Right kidney (tissue), 9 donors: ENCODE data around the gene RAB34.

Experiments used
- DNase-seq: peaks from one replicate; pipeline ENCODE4 v3.0.0-alpha.2; 2016
- long read RNA-seq, 8 donors: transcript quantifications; one replicate each; lab custom pipeline, GENCODE V29; 2026

The RAB34 gene
- long read RNA-seq, donor 1, transcript RAB34-210 (11 exons, 863 nt) = minor isoform, 7 of 116 reads
- long read RNA-seq, donor 1, transcript RAB34-204 (10 exons, 1,766 nt) = major isoform, 28 of 116 reads
- long read RNA-seq, donor 1, transcript RAB34-203 (10 exons, 1,597 nt) = minor isoform, 9 of 116 reads
- long read RNA-seq, donor 1, partial matches to known transcripts = 68 of 116 reads
- long read RNA-seq, donor 1, other reads (novel, unspliced or antisense) = 0 of 116 reads
- long read RNA-seq, donor 2, transcript RAB34-204 (10 exons, 1,766 nt) = major isoform, 22 of 3,098 reads
- long read RNA-seq, donor 2, transcript RAB34-203 (10 exons, 1,597 nt) = minor isoform, 5 of 3,098 reads
- long read RNA-seq, donor 2, transcript RAB34-201 (11 exons, 1,592 nt) = minor isoform, 5 of 3,098 reads
- long read RNA-seq, donor 2, partial matches to known transcripts = 1,280 of 3,098 reads
- long read RNA-seq, donor 2, other reads (novel, unspliced or antisense) = 1,782 of 3,098 reads
- long read RNA-seq, donor 3, transcript RAB34-204 (10 exons, 1,766 nt) = major isoform, 14 of 51 reads
- long read RNA-seq, donor 3, partial matches to known transcripts = 30 of 51 reads
- long read RNA-seq, donor 3, other reads (novel, unspliced or antisense) = 0 of 51 reads
- long read RNA-seq, donor 4, transcript RAB34-204 (10 exons, 1,766 nt) = major isoform, 12 of 2,461 reads
- long read RNA-seq, donor 4, partial matches to known transcripts = 986 of 2,461 reads
- long read RNA-seq, donor 4, other reads (novel, unspliced or antisense) = 1,456 of 2,461 reads
- long read RNA-seq, donor 5, transcript RAB34-204 (10 exons, 1,766 nt) = major isoform, 27 of 97 reads
- long read RNA-seq, donor 5, transcript RAB34-203 (10 exons, 1,597 nt) = minor isoform, 7 of 97 reads
- long read RNA-seq, donor 5, transcript RAB34-201 (11 exons, 1,592 nt) = minor isoform, 6 of 97 reads
- long read RNA-seq, donor 5, partial matches to known transcripts = 53 of 97 reads
- long read RNA-seq, donor 5, other reads (novel, unspliced or antisense) = 0 of 97 reads
- long read RNA-seq, donor 6, transcript RAB34-204 (10 exons, 1,766 nt) = major isoform, 21 of 74 reads
- long read RNA-seq, donor 6, transcript RAB34-203 (10 exons, 1,597 nt) = minor isoform, 6 of 74 reads
- long read RNA-seq, donor 6, partial matches to known transcripts = 41 of 74 reads
- long read RNA-seq, donor 6, other reads (novel, unspliced or antisense) = 0 of 74 reads
- long read RNA-seq, donor 7 = 0 reads
- long read RNA-seq, donor 8, transcript RAB34-201 (11 exons, 1,592 nt) = minor isoform, 8 of 71 reads
- long read RNA-seq, donor 8, transcript RAB34-204 (10 exons, 1,766 nt) = major isoform, 22 of 71 reads
- long read RNA-seq, donor 8, partial matches to known transcripts = 35 of 71 reads
- long read RNA-seq, donor 8, other reads (novel, unspliced or antisense) = 0 of 71 reads

DNA sequence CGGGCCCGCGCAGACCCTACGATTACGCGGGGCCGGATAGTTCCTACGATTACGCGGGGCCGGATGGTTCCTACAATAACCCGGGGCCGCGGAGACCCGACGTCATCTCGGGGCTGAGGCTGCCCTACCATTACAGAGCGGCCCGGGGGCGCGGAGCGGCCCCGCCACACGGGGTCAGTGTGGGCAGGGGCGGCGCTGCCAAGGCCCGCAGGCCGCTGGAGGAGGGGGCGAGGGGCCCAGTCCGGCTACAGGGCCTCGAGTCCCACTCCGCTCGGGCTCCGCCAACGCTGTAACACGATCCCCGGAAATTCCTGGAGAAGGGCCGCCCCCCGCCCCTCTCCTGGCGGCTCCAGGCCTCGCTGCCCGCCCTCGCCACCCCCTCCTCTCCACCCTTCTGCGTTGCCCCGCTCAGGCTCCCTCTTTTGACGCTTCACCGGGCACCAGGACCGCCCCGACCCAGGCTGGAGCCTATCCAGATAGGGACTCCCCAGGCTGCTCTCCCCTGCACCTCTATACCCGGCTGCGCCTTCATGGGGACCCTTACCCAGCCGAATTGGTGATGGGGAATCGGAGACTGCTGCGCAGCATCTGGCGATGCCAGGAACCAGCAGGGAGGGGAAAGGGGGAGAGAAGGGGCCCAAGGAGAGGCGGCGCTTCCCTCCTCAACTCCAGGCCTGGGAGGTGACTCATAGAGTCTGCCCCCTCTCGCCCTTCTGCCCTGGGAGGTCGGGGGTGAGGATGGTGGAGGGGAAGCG is at the start of gene RAB34:
TSS of gene RAB34 (minus strand) at position 291 of the 755 bp plus-strand sequence. CDS start 602 bp downstream, outside the sequence.
- peak; percentile 95 for DNase-seq

DNA sequence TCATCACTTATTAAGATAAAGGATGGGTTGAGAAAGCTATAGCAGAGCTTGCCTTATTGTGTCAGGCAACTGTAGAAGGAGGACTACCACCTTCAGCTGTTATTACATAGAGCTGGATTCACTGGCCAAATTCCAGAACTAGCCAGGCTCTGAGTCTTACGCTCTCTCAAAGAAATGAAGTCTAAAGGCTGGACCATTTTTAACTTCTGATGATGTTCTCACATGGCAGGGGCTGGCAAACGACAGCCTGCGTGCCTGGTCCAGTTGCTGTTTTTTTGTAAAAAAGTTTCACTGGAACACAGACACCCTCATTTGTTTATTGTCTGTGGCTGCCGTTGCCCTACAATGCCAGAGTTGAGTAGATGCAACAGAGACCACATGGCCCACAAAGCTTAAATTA is 47.4 kb upstream of the RAB34 start:
- no peak for DNase-seq

DNA sequence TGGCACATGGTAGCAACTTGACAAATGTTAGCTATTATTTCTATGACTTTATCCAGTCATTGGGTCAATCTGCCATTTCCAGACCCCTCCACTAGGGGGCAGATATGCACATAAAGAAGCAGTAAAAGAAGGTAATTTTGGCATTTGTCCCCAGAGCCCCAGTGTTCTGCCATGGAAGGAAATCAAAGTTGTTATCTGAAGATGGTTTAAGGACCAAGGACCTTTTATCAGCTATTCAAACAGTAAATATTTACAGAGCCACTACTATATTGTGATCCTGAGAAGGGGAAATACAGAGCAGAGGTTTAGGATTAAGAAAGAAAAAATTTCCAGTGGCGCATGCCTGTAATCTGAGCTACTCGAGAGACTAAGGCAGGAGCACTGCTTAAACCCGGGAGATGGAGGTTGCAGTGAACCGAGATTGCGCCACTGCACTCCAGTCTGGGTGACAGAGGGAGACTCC is 46.2 kb upstream of the RAB34 start:
- no peak for DNase-seq

DNA sequence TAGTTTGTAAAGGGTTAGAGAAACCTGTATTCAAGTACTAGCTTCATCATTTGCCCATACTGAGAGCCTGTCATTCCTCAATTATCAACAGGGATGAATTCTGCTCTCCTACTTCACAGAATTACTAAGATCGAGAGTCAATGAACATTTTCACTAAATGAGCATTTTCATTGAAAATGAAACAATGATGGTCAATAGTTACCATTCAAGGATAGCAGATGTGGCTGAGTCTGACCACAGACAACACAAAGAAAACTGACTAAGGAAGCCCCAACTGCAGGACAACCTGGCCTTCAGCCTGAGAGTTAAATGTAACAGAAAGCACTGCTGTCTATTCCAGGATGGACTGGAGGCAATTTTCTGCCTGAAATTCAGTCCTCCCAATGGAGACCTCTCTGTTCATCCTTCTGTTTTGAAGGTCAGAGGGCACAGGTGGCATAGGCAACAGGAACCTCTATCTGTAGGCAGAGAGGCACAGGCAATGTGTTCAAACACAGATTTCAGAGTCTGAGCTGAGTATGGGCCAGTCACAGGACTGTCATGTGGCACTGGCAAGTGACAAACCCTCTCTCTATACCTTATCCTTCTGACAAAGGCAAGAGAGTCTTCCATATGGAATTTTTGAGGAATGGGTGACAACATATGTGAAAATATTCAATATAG is 45.6 kb upstream of the RAB34 start:
- no peak for DNase-seq

DNA sequence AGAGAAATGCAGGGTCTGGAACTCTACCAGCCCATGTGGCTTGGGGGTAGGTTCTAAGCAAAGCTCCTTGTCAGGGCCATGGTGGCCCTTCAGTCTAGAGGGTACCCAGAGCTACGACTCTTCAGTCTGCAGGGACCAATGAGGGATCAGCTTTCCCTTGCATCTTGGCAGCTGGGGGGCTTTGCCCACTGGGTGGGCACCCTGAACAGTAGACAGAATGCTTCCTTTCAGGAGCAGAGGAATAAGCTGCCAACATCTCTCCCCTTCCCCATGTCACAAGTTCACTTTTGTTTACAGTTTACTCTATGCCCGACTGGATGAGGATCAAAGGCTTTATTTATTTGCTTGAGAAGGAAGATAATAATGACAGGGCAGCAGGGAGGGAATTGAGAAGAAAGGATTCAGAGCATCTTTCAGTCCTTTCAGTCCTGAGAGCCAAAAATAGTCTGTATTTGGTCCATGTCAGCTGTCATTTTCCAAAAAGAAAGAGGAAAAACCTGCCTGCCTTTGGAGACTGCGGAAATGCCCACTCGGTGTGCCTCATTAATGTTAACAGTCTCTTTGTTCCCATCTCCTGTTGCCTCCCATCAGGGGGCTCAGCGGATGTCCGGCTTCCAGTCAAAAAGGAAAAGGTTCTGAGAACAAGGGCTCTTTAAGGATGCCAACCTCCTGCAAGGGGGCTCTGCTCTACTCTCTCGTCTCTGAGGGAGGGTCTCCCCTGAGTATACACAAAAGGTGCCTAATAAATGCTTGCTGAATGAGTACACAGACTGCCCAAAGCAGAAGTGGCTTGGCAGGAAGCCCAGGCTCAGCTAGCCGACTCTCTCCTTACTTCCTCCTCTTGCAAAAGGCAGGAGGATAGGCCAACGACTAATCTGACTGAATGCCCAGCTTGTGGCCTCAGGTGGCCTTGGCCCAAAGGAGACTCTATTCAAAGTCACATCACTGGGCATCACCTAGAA is 43.2 kb upstream of the RAB34 start:
- DNase-seq = no peak

GRCh38 chr17:28759256-28759865 is 41.7 kb upstream of the RAB34 start:
- DNase-seq = no peak

DNA sequence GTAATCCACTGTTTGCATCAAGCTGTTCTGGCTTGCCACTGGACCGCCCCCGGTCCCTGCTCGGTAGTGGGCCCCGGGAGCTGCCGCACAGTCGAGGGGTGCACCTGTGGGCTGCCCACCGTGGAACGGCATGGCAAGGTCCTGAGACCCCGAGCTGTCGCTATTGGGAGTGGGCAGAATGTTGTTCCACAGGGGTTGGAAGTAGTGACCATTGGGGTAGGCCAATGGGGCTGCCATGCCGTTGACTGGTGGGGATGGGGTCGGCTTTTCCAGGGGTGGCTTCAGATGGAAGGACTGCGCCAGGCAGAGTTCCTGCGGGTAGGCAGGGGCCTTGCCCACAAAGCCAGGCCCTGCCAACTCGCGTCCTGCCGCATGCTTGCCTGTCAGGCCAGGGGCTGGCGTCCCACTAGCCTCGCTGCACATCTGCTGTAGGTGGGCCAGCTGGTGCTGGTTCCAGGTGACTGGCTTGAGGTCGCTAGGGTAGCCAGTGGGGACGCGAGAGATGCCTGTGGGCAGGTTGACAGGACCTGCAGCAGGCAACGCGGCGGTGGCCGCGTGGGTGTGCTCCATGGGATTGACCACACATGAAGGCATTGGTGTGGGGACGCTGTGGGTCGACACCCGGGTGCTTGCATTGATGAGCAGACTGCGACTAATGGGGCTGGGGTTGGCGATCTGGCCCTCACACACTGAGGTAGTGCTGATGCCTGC is 40.9 kb upstream of the RAB34 start:
- DNase-seq = no peak

GRCh38 chr17:28756049-28756804 is 38.6 kb upstream of the RAB34 start:
- DNase-seq = no peak

DNA sequence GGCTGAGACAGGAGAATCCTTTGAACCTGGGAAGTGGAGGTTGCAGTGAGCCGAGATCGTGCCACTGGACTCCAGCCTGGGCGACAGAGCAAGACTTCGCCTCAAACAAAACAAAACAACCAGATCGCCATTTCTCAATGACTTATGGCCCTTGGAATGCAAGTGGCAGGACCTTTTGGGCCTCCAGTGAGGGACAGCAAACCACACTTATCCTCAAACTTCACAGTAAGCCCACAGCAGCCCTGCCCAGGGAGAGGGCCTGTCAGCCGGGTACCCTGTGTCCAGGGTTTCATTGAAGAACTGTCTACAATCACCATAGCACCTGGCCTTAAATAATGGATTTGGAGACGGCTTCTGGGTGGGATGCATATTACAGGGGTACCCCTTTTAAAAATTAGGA is 37.8 kb upstream of the RAB34 start:
- no peak for DNase-seq

DNA sequence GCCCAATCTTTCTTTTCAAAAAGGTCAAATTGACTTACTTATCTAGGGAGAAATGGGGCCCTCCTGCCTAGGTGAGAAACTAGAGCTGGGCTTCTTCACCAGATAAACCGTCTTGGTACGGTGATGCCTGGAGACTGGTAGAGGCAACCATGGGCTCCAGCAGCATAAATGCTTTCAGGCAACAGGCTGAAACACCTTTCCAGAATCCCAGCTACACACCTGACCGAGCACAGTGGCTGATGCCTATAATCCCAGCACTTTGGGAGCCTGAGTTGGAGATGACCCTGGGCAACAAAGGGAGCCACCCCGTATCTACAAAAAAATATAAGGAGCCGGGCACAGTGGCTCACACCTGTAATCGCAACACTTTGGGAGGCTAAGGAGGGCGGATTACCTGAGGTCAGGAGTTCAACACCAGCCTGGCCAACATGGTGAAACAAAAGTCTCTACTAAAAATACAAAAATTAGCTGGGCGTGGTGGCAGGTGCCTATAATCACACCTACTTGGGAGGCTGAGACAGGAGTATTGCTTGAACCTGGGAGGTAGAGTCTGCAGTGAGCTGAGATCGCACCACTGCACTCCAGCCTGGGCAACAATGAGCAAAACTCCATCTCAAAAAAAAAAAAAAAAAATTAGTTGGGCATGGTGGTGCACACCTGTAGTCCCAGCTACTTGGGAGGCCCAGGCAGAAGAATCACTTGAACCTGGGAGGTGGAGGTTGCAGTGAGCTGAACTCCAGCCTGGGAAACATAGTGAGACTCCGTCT is 34.1 kb upstream of the RAB34 start:
- no peak for DNase-seq

- peak; percentile 72 for DNase-seq
Observed at GRCh38 chr17:28750178-28751047, 32.7 kb upstream of the RAB34 start.

GRCh38 chr17:28749516-28750177 is 32.0 kb upstream of the RAB34 start:
- DNase-seq = no peak

- no peak for DNase-seq
Observed at GRCh38 chr17:28748852-28749515, 31.3 kb upstream of the RAB34 start.
